AG04449 (cell line): Measurements from ENCODE around the gene NACA2.
"Not testable (repeated sequence)": the region's sequence is repeated elsewhere in the genome, so short reads cannot be mapped to it uniquely, and the experiment has no call there.

Experiments used
- CTCF ChIA-PET: fragments of 350-600 bp; formaldehyde crosslinking; extraction: SDS; loops from one replicate; lab custom pipeline; 2021; ENCODE audit warnings: antibody characterized with exemption; lab: Yijun Ruan, JAX
- POLR2A ChIA-PET: fragments of 400-600, 350-600 bp; formaldehyde crosslinking; extraction: SDS; loops from one replicate; lab custom pipeline; 2020; ENCODE audit warnings: antibody characterized with exemption, inconsistent platforms; lab: Yijun Ruan, JAX
- DNase-seq: peaks from one replicate; pipeline ENCODE4 v3.0.0-alpha.2; 2010; ENCODE audit warnings: low read depth, low spot score
- H3K4me3 ChIP-seq: 2 replicates; pipeline ENCODE4 v1.5.1; 2011; ENCODE audit warnings: low read depth, mild to moderate bottlenecking, control low read depth, low read length
- CTCF ChIP-seq: IDR thresholded peaks from one replicate; pipeline ENCODE4 v1.5.1; 2011; ENCODE audit warnings: mild to moderate bottlenecking, moderate library complexity, low read length, control low read depth, inconsistent platforms; ENCODE audit not compliant: insufficient read depth; ENCODE audit errors: missing control alignments

NACA2 gene

GRCh38 chr17:61589990-61590389 is 1.0 kb downstream of the NACA2 start:
- ChIA-PET CTCF (no interaction called here), POLR2A (no interaction called here)
- no peak for TF ChIP-seq CTCF
- H3K4me3 ChIP-seq, result no peak overlapping the region
- DNase-seq, result no peak

- no peak for DNase-seq
- POLR2A ChIA-PET, result no interaction called here
Measured at GRCh38 chr17:61587807-61588660, 3.0 kb downstream of the NACA2 start.

GRCh38 chr17:61587242-61587641 is 3.8 kb downstream of the NACA2 start:
- H3K4me3 ChIP-seq, result no peak overlapping the region
- no peak for TF ChIP-seq CTCF
- ChIA-PET POLR2A (no interaction called here), CTCF (interaction anchor here (2.4 to 7.2 kb wide), 3 partner anchors 12 to 249 kb away, joined by 10 to 29 read pairs (median 16); no protein-coding TSS in a partner anchor)
- DNase-seq, result no peak

More at GRCh38 chr17:61587807-61588660, 3.0 kb downstream of the NACA2 start:
- no peak overlapping the region for H3K4me3 ChIP-seq
- CTCF ChIA-PET, result interaction anchor here (1.1 to 7.2 kb wide), 4 partner anchors 12 to 248 kb away, joined by 4 to 29 read pairs (median 13); no protein-coding TSS in a partner anchor
- TF ChIP-seq CTCF, result no peak

GRCh38 chr17:61586622-61587021 is 4.4 kb downstream of the NACA2 start:
- DNase-seq, H3K4me3 ChIP-seq, POLR2A ChIA-PET: not testable (repeated sequence)
- CTCF ChIA-PET, result interaction anchor here (1.3 to 7.2 kb wide), 2 partner anchors 11 to 174 kb away, joined by 3 to 29 read pairs; no protein-coding TSS in a partner anchor

GRCh38 chr17:61586031-61586566 is 4.9 kb downstream of the NACA2 start:
- TF ChIP-seq CTCF, result no peak
- CTCF ChIA-PET, result interaction anchor here (1.3 to 7.2 kb wide), 2 partner anchors 11 to 174 kb away, joined by 3 to 29 read pairs; no protein-coding TSS in a partner anchor
- H3K4me3 ChIP-seq, result no peak overlapping the region
- POLR2A ChIA-PET, result no interaction called here
- no peak for DNase-seq

- CTCF ChIA-PET, result interaction anchor here (0.8 to 7.2 kb wide), 4 partner anchors 9 to 252 kb away, joined by 3 to 120 read pairs (median 19); no protein-coding TSS in a partner anchor
Measured at GRCh38 chr17:61584866-61585265, 6.2 kb downstream of the NACA2 start.

More at GRCh38 chr17:61584866-61585265, 6.2 kb downstream of the NACA2 start:
- POLR2A ChIA-PET, result no interaction called here
- DNase-seq, result no peak
- TF ChIP-seq CTCF, result no peak
- H3K4me3 ChIP-seq, result no peak overlapping the region
